MCF 10A (cell line): ENCODE data around the gene TMEM236. TPM values are rescaled to one million over a fixed set of nuclear protein-coding genes. Genes with fewer than 3 reads are reported as not detected.

ENCODE experiments used
- BruUV-seq: library from RNA; stranded (reverse); fragments of 400-500 nt; replicated peaks from 2 replicates; lab custom pipeline; 2021; lab: Mats Ljungman, UMichigan
- CTCF ChIA-PET: fragments of 300-600 bp; sonication (Branson Sonifier 250); formaldehyde crosslinking; extraction: SDS; loops from one replicate; lab custom pipeline; 2021; ENCODE audit warnings: antibody characterized with exemption, inconsistent platforms; lab: Yijun Ruan, JAX
- POLR2A ChIA-PET: fragments of 300-600, 350-650 bp; sonication (Branson Sonifier 250); formaldehyde crosslinking; extraction: SDS; loops from one replicate; lab custom pipeline; 2020; ENCODE audit warnings: antibody characterized with exemption, inconsistent platforms; lab: Yijun Ruan, JAX
- DNase-seq: peaks from one replicate; pipeline ENCODE4 v3.0.0-alpha.2; 2018; ENCODE audit not compliant: unreplicated experiment
- H3K27ac Mint-ChIP-seq: one replicate; pipeline ENCODE4 v1.8.0; 2022; ENCODE audit warnings: mild to moderate bottlenecking, low read depth, mixed read lengths; ENCODE audit not compliant: unreplicated experiment
- H3K27me3 Mint-ChIP-seq: one replicate; pipeline ENCODE4 v1.8.0; 2022; ENCODE audit warnings: mixed read lengths; ENCODE audit not compliant: insufficient read depth, unreplicated experiment
- H3K36me3 Mint-ChIP-seq: one replicate; pipeline ENCODE4 v1.8.0; 2022; ENCODE audit warnings: mild to moderate bottlenecking, moderate library complexity, mixed read lengths; ENCODE audit not compliant: insufficient read depth, unreplicated experiment
- H3K4me1 Mint-ChIP-seq: one replicate; pipeline ENCODE4 v1.8.0; 2022; ENCODE audit warnings: mixed read lengths; ENCODE audit not compliant: insufficient read depth, unreplicated experiment
- H3K4me3 Mint-ChIP-seq: one replicate; pipeline ENCODE4 v1.8.0; 2022; ENCODE audit warnings: mild to moderate bottlenecking, moderate library complexity, mixed read lengths; ENCODE audit not compliant: unreplicated experiment
- H3K9me3 Mint-ChIP-seq: one replicate; pipeline ENCODE4 v1.8.0; 2022; ENCODE audit warnings: mixed read lengths; ENCODE audit not compliant: unreplicated experiment
- CTCF ChIP-seq: fragments of 200-600 bp; IDR thresholded peaks from one replicate; pipeline ENCODE4 v1.8.0; 2022; ENCODE audit warnings: antibody characterized with exemption, mild to moderate bottlenecking; ENCODE audit not compliant: unreplicated experiment
- intact Hi-C: fragments of 100-400 bp; cut with micrococcal nuclease; formaldehyde crosslinking; loops from 2 replicates; pipeline ENCODE4 v1.14.1; 2022
- total RNA-seq: library from RNA; stranded (reverse); gene quantifications from 2 replicates; pipeline ENCODE4 v1.2.3, GENCODE V29; 2022

Gene TMEM236
- total RNA-seq, 1 experiment from 2014 or later, result 0.09 TPM

GRCh38 chr10:17814973-17815372 is 63.0 kb downstream of the TMEM236 start:
- H3K9me3 Mint-ChIP-seq, result no peaks in the 10 kb centered on the region
- no peak for DNase-seq
- H3K27me3 Mint-ChIP-seq, result no peaks in the 10 kb centered on the region
- no peak overlapping the region for H3K4me3 Mint-ChIP-seq
- TF ChIP-seq CTCF, result no peak
- BruUV-seq, result no TSS peak
- POLR2A ChIA-PET, result interaction anchor here (0.6 kb wide), 1 partner anchor 531 kb away, joined by 3 read pairs; no protein-coding TSS in a partner anchor
- no peak overlapping the region for H3K27ac Mint-ChIP-seq
- intact Hi-C loops, result no loop called here
- CTCF ChIA-PET, result interaction anchor here (1.8 kb wide), 1 partner anchor 33 kb away, joined by 6 read pairs; no protein-coding TSS in a partner anchor
- no peaks in the 10 kb centered on the region for H3K4me1 Mint-ChIP-seq
- H3K36me3 Mint-ChIP-seq, result no peaks in the 10 kb centered on the region

- DNase-seq, result no peak
- Mint-ChIP-seq H3K4me1 (no peaks in the 10 kb centered on the region), H3K27me3 (no peaks in the 10 kb centered on the region), H3K9me3 (no peaks in the 10 kb centered on the region), H3K27ac (no peak overlapping the region), H3K36me3 (no peaks in the 10 kb centered on the region), H3K4me3 (no peak overlapping the region)
- ChIA-PET POLR2A (no interaction called here), CTCF (interaction anchor here (0.6 to 1.4 kb wide), 2 partner anchors 210 to 1569 kb away, joined by 3 to 7 read pairs; no protein-coding TSS in a partner anchor)
- intact Hi-C loops, result no loop called here
- BruUV-seq, result no TSS peak
- TF ChIP-seq CTCF, result no peak
These were observed 64.2 kb downstream of the TMEM236 start for GRCh38 chr10:17816199-17816598.

GRCh38 chr10:17817316-17817715 is 65.3 kb downstream of the TMEM236 start:
- intact Hi-C loops, result no loop called here
- ChIA-PET CTCF (interaction anchor here (1.0 kb wide), 1 partner anchor 9 kb away, joined by 3 read pairs; the partner anchor contains the start of gene MRC1), POLR2A (no interaction called here)

GRCh38 chr10:17817790-17818189 is 65.8 kb downstream of the TMEM236 start:
- no peak for DNase-seq

More at GRCh38 chr10:17817316-17817715, 65.3 kb downstream of the TMEM236 start:
- no peak overlapping the region for H3K27ac Mint-ChIP-seq
- DNase-seq, result no peak
- no peaks in the 10 kb centered on the region for H3K9me3 Mint-ChIP-seq
- TF ChIP-seq CTCF, result no peak
- H3K4me3 Mint-ChIP-seq, result no peak overlapping the region
- no TSS peak for BruUV-seq
- H3K27me3 Mint-ChIP-seq, result no peaks in the 10 kb centered on the region
- H3K4me1 Mint-ChIP-seq, result no peaks in the 10 kb centered on the region
- no peaks in the 10 kb centered on the region for H3K36me3 Mint-ChIP-seq

More at GRCh38 chr10:17817790-17818189, 65.8 kb downstream of the TMEM236 start:
- no peak for TF ChIP-seq CTCF
- Mint-ChIP-seq H3K27me3 (no peaks in the 10 kb centered on the region), H3K4me3 (no peak overlapping the region), H3K9me3 (no peaks in the 10 kb centered on the region), H3K36me3 (no peaks in the 10 kb centered on the region), H3K27ac (no peak overlapping the region), H3K4me1 (no peaks in the 10 kb centered on the region)
- ChIA-PET POLR2A (no interaction called here), CTCF (interaction anchor here (0.7 to 1.0 kb wide), 2 partner anchors 9 to 13 kb away, joined by 3 read pairs; partner anchors contain the start of gene MRC1)
- intact Hi-C loops, result no loop called here
- BruUV-seq, result no TSS peak
